GM11168 (cell line): ENCODE results near the gene RREB1.

Experiments
- in situ Hi-C: fragments of 300-500 bp; cut with MboI; formaldehyde crosslinking; loops from one replicate; pipeline ENCODE4 v1.12.0; 2022; ENCODE audit warnings: low sequenced_read_pairs; ENCODE audit not compliant: unreplicated experiment

Gene RREB1

GRCh38 chr6:7207720-7208119 lies 100.0 kb downstream of the RREB1 start:
- in situ Hi-C loops: no loop called here

- in situ Hi-C loops: no loop called here
Observed at GRCh38 chr6:7213416-7213815, 105.7 kb downstream of the RREB1 start.

- in situ Hi-C loops: no loop called here
Observed at GRCh38 chr6:7214468-7214867, 106.7 kb downstream of the RREB1 start.

- in situ Hi-C loops: no loop called here
Observed at GRCh38 chr6:7215131-7215530, 107.4 kb downstream of the RREB1 start.

GRCh38 chr6:7215798-7216231 lies 108.1 kb downstream of the RREB1 start:
- in situ Hi-C loops: no loop called here

- in situ Hi-C loops: no loop called here
Observed at GRCh38 chr6:7216941-7217621, 109.3 kb downstream of the RREB1 start.

GRCh38 chr6:7218406-7218988 lies 110.7 kb downstream of the RREB1 start:
- in situ Hi-C loops: no loop called here

GRCh38 chr6:7219310-7219709 lies 111.5 kb downstream of the RREB1 start:
- in situ Hi-C loops: no loop called here

- in situ Hi-C loops: no loop called here
Observed at GRCh38 chr6:7222197-7222596, 114.4 kb downstream of the RREB1 start.

- in situ Hi-C loops: loop anchor here (25.0 kb wide), 1 partner anchor 537 kb away; no protein-coding TSS in a partner anchor
Observed at GRCh38 chr6:7224731-7225130, 117.0 kb downstream of the RREB1 start.

- in situ Hi-C loops: loop anchor here (25.0 kb wide), 1 partner anchor 542 kb away; no protein-coding TSS in a partner anchor
Observed at GRCh38 chr6:7228662-7229375, 121.1 kb downstream of the RREB1 start.

GRCh38 chr6:7229376-7230326 lies 121.9 kb downstream of the RREB1 start:
- in situ Hi-C loops: loop anchor here (10.0 to 25.0 kb wide), 2 partner anchors 542 to 1365 kb away; no protein-coding TSS in a partner anchor

GRCh38 chr6:7230327-7230691 lies 122.5 kb downstream of the RREB1 start:
- in situ Hi-C loops: loop anchor here (10.0 to 25.0 kb wide), 2 partner anchors 543 to 1366 kb away; no protein-coding TSS in a partner anchor

- in situ Hi-C loops: loop anchor here (10.0 to 25.0 kb wide), 2 partner anchors 544 to 1366 kb away; no protein-coding TSS in a partner anchor
Observed at GRCh38 chr6:7230956-7231713, 123.4 kb downstream of the RREB1 start.

- in situ Hi-C loops: loop anchor here (10.0 to 25.0 kb wide), 2 partner anchors 545 to 1368 kb away; no protein-coding TSS in a partner anchor
Observed at GRCh38 chr6:7232351-7232750, 124.6 kb downstream of the RREB1 start.

GRCh38 chr6:7234547-7234946 lies 126.8 kb downstream of the RREB1 start:
- in situ Hi-C loops: loop anchor here (10.0 to 25.0 kb wide), 2 partner anchors 547 to 1370 kb away; no protein-coding TSS in a partner anchor

- in situ Hi-C loops: loop anchor here (10.0 to 25.0 kb wide), 2 partner anchors 549 to 1371 kb away; no protein-coding TSS in a partner anchor
Observed at GRCh38 chr6:7235712-7236305, 128.0 kb downstream of the RREB1 start.
